MCF 10A (cell line): ENCODE results near the gene RNF14. TPM values are rescaled to one million over a fixed set of nuclear protein-coding genes. Genes with fewer than 3 reads are reported as not detected.

ENCODE experiments used
- BruUV-seq: library from RNA; stranded (reverse); fragments of 400-500 nt; replicated peaks from 2 replicates; lab custom pipeline; 2021; lab: Mats Ljungman, UMichigan
- CTCF ChIA-PET: fragments of 300-600 bp; sonication (Branson Sonifier 250); formaldehyde crosslinking; extraction: SDS; loops from one replicate; lab custom pipeline; 2021; ENCODE audit warnings: antibody characterized with exemption, inconsistent platforms; lab: Yijun Ruan, JAX
- POLR2A ChIA-PET: fragments of 300-600, 350-650 bp; sonication (Branson Sonifier 250); formaldehyde crosslinking; extraction: SDS; loops from one replicate; lab custom pipeline; 2020; ENCODE audit warnings: antibody characterized with exemption, inconsistent platforms; lab: Yijun Ruan, JAX
- DNase-seq: peaks from one replicate; pipeline ENCODE4 v3.0.0-alpha.2; 2018; ENCODE audit not compliant: unreplicated experiment
- H3K27ac Mint-ChIP-seq: one replicate; pipeline ENCODE4 v1.8.0; 2022; ENCODE audit warnings: mild to moderate bottlenecking, low read depth, mixed read lengths; ENCODE audit not compliant: unreplicated experiment
- H3K27me3 Mint-ChIP-seq: one replicate; pipeline ENCODE4 v1.8.0; 2022; ENCODE audit warnings: mixed read lengths; ENCODE audit not compliant: insufficient read depth, unreplicated experiment
- H3K36me3 Mint-ChIP-seq: one replicate; pipeline ENCODE4 v1.8.0; 2022; ENCODE audit warnings: mild to moderate bottlenecking, moderate library complexity, mixed read lengths; ENCODE audit not compliant: insufficient read depth, unreplicated experiment
- H3K4me1 Mint-ChIP-seq: one replicate; pipeline ENCODE4 v1.8.0; 2022; ENCODE audit warnings: mixed read lengths; ENCODE audit not compliant: insufficient read depth, unreplicated experiment
- H3K4me3 Mint-ChIP-seq: one replicate; pipeline ENCODE4 v1.8.0; 2022; ENCODE audit warnings: mild to moderate bottlenecking, moderate library complexity, mixed read lengths; ENCODE audit not compliant: unreplicated experiment
- H3K9me3 Mint-ChIP-seq: one replicate; pipeline ENCODE4 v1.8.0; 2022; ENCODE audit warnings: mixed read lengths; ENCODE audit not compliant: unreplicated experiment
- intact Hi-C: fragments of 100-400 bp; cut with micrococcal nuclease; formaldehyde crosslinking; loops from 2 replicates; pipeline ENCODE4 v1.14.1; 2022
- total RNA-seq: library from RNA; stranded (reverse); gene quantifications from 2 replicates; pipeline ENCODE4 v1.2.3, GENCODE V29; 2022
- TF ChIP-seq, protein P1 (sequence below): fragments of 200-600 bp; IDR thresholded peaks from one replicate; pipeline ENCODE4 v1.8.0; 2022; ENCODE audit warnings: antibody characterized with exemption, mild to moderate bottlenecking; ENCODE audit not compliant: unreplicated experiment

RNF14 gene
- total RNA-seq, 1 experiment from 2014 or later = 81.3 TPM

DNA sequence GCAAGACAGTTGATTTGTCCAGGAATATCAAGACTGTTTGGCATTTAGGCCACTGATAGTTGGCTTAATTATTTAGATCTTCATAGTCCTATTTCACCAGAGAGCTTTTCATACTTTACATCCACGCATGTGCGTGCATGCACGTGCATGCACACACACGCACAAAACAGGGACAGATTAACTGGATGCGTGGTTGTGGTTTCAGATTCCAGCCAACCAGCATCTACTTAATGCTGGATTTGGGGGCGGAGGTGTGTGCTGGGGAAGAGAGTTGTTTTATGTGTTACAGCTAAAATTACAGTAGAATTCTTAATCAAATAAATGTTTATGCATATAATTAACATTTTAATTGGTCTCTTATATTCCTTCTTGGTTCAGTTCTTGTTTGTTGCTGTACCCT is 7.3 kb downstream of the RNF14 start:
- no peak overlapping the region for H3K4me3 Mint-ChIP-seq
- BruUV-seq = no TSS peak
- no peaks in the 10 kb centered on the region for H3K27me3 Mint-ChIP-seq
- no peaks in the 10 kb centered on the region for H3K9me3 Mint-ChIP-seq
- ChIA-PET CTCF (interaction anchor here (1.1 to 7.7 kb wide), 7 partner anchors 8 to 285 kb away, joined by 3 to 71 read pairs (median 8); no protein-coding TSS in a partner anchor), POLR2A (interaction anchor here (1.2 to 3.9 kb wide), 4 partner anchors 7 to 126 kb away, joined by 3 to 31 read pairs (median 4); partner anchors contain the start of gene RNF14)
- intact Hi-C loops = no loop called here
- peaks cover 94% of the 10 kb centered on the region for H3K36me3 Mint-ChIP-seq
- DNase-seq = no peak
- TF ChIP-seq, protein P1, sequence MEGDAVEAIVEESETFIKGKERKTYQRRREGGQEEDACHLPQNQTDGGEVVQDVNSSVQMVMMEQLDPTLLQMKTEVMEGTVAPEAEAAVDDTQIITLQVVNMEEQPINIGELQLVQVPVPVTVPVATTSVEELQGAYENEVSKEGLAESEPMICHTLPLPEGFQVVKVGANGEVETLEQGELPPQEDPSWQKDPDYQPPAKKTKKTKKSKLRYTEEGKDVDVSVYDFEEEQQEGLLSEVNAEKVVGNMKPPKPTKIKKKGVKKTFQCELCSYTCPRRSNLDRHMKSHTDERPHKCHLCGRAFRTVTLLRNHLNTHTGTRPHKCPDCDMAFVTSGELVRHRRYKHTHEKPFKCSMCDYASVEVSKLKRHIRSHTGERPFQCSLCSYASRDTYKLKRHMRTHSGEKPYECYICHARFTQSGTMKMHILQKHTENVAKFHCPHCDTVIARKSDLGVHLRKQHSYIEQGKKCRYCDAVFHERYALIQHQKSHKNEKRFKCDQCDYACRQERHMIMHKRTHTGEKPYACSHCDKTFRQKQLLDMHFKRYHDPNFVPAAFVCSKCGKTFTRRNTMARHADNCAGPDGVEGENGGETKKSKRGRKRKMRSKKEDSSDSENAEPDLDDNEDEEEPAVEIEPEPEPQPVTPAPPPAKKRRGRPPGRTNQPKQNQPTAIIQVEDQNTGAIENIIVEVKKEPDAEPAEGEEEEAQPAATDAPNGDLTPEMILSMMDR = no peak
- peak overlapping the region; percentile 6 for H3K27ac Mint-ChIP-seq
- peaks cover 13% of the 10 kb centered on the region for H3K4me1 Mint-ChIP-seq

DNA sequence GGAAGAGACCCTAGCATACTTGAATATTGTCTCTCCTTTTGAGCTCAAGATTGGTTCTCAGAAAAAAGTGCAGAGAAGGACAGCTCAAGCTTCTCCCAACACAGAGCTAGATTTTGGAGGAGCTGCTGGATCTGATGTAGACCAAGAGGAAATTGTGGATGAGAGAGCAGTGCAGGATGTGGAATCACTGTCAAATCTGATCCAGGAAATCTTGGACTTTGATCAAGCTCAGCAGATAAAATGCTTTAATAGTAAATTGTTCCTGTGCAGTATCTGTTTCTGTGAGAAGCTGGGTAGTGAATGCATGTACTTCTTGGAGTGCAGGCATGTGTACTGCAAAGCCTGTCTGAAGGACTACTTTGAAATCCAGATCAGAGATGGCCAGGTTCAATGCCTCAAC is 9.5 kb downstream of the RNF14 start:
- BruUV-seq = no TSS peak
- ChIA-PET POLR2A (interaction anchor here (3.9 kb wide), 1 partner anchor 9 kb away, joined by 31 read pairs; the partner anchor contains the start of gene RNF14), CTCF (interaction anchor here (0.6 to 7.7 kb wide), 9 partner anchors 9 to 735 kb away, joined by 3 to 71 read pairs (median 4); partner anchors contain the start of genes GNPDA1 and RNF14)
- H3K27me3 Mint-ChIP-seq = no peaks in the 10 kb centered on the region
- peaks cover 92% of the 10 kb centered on the region for H3K36me3 Mint-ChIP-seq
- no peak overlapping the region for H3K27ac Mint-ChIP-seq
- intact Hi-C loops = no loop called here
- TF ChIP-seq, protein P1 = no peak
- H3K4me1 Mint-ChIP-seq = peaks cover 13% of the 10 kb centered on the region
- no peak overlapping the region for H3K4me3 Mint-ChIP-seq
- H3K9me3 Mint-ChIP-seq = no peaks in the 10 kb centered on the region
- no peak for DNase-seq

DNA sequence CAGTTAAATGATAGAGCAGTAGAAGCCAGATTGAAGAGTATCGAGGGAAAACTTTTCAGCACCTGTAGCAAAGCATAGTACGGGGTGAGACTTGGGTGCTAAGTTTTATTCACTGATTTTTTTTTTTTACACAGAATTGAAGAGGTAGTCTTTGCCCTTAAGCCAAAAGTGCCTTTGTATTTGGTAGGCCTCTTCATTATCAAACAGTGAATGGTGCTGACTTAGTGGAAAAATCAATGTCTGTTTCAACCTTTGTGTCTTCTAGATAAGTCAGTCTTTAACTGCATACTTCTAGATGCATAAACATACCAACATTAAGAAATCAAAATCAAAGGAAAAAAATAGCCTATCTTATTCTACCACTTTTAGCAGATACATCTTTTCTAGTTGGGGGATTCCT is 13.7 kb downstream of the RNF14 start:
- ChIA-PET POLR2A (no interaction called here), CTCF (interaction anchor here (7.7 kb wide), 1 partner anchor 8 kb away, joined by 71 read pairs; no protein-coding TSS in a partner anchor)
- Mint-ChIP-seq H3K27me3 (no peaks in the 10 kb centered on the region), H3K4me3 (no peak overlapping the region), H3K27ac (no peak overlapping the region), H3K9me3 (no peaks in the 10 kb centered on the region), H3K4me1 (no peaks in the 10 kb centered on the region), H3K36me3 (peaks cover 97% of the 10 kb centered on the region)
- no TSS peak for BruUV-seq
- intact Hi-C loops = no loop called here
- DNase-seq = no peak
- TF ChIP-seq, protein P1 = no peak

DNA sequence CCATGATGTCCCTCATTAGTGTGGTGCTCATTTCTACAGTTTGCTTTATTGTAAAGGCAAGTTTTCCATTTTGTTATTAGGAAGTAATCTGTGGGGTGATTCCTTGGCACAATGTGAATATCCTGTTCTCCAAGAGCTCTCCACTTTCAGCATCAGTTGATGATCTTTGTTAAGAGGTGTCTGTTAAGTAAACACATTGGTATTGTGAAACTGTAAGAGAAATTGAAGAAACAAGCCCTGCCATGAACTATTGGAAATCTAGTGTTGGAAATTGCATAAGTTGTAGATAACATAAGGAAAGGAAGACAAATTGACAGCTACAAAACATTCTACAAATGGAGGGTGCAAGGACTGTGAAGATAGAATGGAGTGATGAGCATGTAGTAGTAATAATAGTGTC is 17.2 kb downstream of the RNF14 start:
- peaks cover 90% of the 10 kb centered on the region for H3K36me3 Mint-ChIP-seq
- CTCF ChIA-PET = interaction anchor here (0.6 to 2.9 kb wide), 10 partner anchors 17 to 727 kb away, joined by 3 to 16 read pairs (median 4); partner anchors contain the start of gene RNF14
- TF ChIP-seq, protein P1 = no peak

More for the DNA sequence above, 17.2 kb downstream of the RNF14 start:
- no TSS peak for BruUV-seq
- H3K9me3 Mint-ChIP-seq = no peaks in the 10 kb centered on the region
- intact Hi-C loops = no loop called here
- POLR2A ChIA-PET = interaction anchor here (1.1 to 1.4 kb wide), 3 partner anchors 10 to 157 kb away, joined by 3 to 5 read pairs (median 3); no protein-coding TSS in a partner anchor
- no peaks in the 10 kb centered on the region for H3K27me3 Mint-ChIP-seq
- no peak for DNase-seq
- H3K27ac Mint-ChIP-seq = no peak overlapping the region
- no peaks in the 10 kb centered on the region for H3K4me1 Mint-ChIP-seq
- no peak overlapping the region for H3K4me3 Mint-ChIP-seq
